HCT116 (cell line): ENCODE data around the gene SNRNP25. TPM values are rescaled to one million over a fixed set of nuclear protein-coding genes. Genes with fewer than 3 reads are reported as not detected.

Source experiments
- ATAC-seq: fragments of 200-7000 bp; cut with Tn5 transposase; 2 replicates; pipeline ENCODE4 v1.9.1; 2020; ENCODE audit warnings: mild to moderate bottlenecking, moderate library complexity
- BruUV-seq: library from RNA; stranded (reverse); fragments of 400-500 nt; replicated peaks from 2 replicates; lab custom pipeline; 2021; lab: Mats Ljungman, UMichigan
- CTCF ChIA-PET: fragments of 300-600 bp; sonication (Branson Sonifier 250); formaldehyde crosslinking; loops from one replicate; lab custom pipeline; 2021; ENCODE audit warnings: antibody characterized with exemption; lab: Charles Lee
- POLR2A ChIA-PET: fragments of 300-600, 350-600 bp; sonication (Branson Sonifier 250); formaldehyde crosslinking; loops from one replicate; lab custom pipeline; 2021; ENCODE audit warnings: antibody characterized with exemption; lab: Charles Lee
- RAD21 ChIA-PET, 2 experiments: fragments of 300-600 bp; sonication (Branson Sonifier 250); formaldehyde crosslinking; loops; one replicate each; lab custom pipeline; 2023; ENCODE audit warnings: low total read pairs in 2 of 2; ENCODE audit not compliant: uncharacterized antibody in 2 of 2, unreplicated experiment in 2 of 2, low non-redundant PET in 1 of 2; lab: Charles Lee
- DNase-seq: peaks from one replicate; pipeline ENCODE4 v3.0.0-alpha.2; 2010; ENCODE audit warnings: low read depth, low spot score
- H2AFZ ChIP-seq: fragments of 200-600 bp; shearing (Covaris generic), sonication (generic); 2 replicates; pipeline ENCODE4 v1.6.1; 2017; ENCODE audit warnings: low read depth, mixed run types, mixed read lengths, antibody characterized with exemption, low read length; ENCODE audit not compliant: poor library complexity, severe bottlenecking
- H3K27ac ChIP-seq: 2 replicates; pipeline ENCODE4 v1.5.1; 2012; ENCODE audit warnings: low read depth, low read length
- H3K27me3 ChIP-seq: fragments of 200-600 bp; sonication (generic); 2 replicates; pipeline ENCODE4 v1.6.1; 2016; ENCODE audit warnings: mixed run types, low read length, mixed read lengths; ENCODE audit not compliant: insufficient read depth
- H3K36me3 ChIP-seq, 2 experiments: fragments of 200-500 bp in 1 of 2; fragments of 200-600 bp in 1 of 2; sonication (Bioruptor generic) in 1 of 2; sonication (generic) in 1 of 2; 2 replicates each; pipeline versions ENCODE4 v1.5.1 to v1.6.1; 2014 to 2016; ENCODE audit warnings: low read length in 2 of 2, inconsistent platforms in 1 of 2, mixed read lengths in 1 of 2, mixed run types in 1 of 2; ENCODE audit not compliant: insufficient read depth in 2 of 2, control insufficient read depth in 1 of 2
- H3K4me1 ChIP-seq, 2 experiments: fragments of 200-600 bp in 1 of 2; sonication (generic) in 1 of 2; 2 replicates each; pipeline versions ENCODE4 v1.5.1 to v1.6.1; 2012 to 2017; ENCODE audit warnings: low read length in 2 of 2, inconsistent platforms in 1 of 2, mild to moderate bottlenecking in 1 of 2, mixed read lengths in 1 of 2, mixed run types in 1 of 2, moderate library complexity in 1 of 2; ENCODE audit not compliant: insufficient read depth in 2 of 2, control insufficient read depth in 1 of 2
- H3K4me2 ChIP-seq: fragments of 200-600 bp; sonication (generic); 2 replicates; pipeline ENCODE4 v1.6.1; 2017; ENCODE audit warnings: mixed run types, low read length, mixed read lengths
- H3K4me3 ChIP-seq, 2 experiments: fragments of 200-600 bp in 1 of 2; sonication (generic) in 1 of 2; replicated peaks in 1 of 2; 2 replicates each; pipeline ENCODE4 v1.5.1; 2011 to 2016; ENCODE audit warnings: low read length in 2 of 2, control low read depth in 1 of 2, low read depth in 1 of 2, mild to moderate bottlenecking in 1 of 2, mixed read lengths in 1 of 2, mixed run types in 1 of 2
- H3K79me2 ChIP-seq: fragments of 200-600 bp; sonication (generic); 2 replicates; pipeline ENCODE4 v1.6.1; 2017; ENCODE audit warnings: mild to moderate bottlenecking, mixed run types, low read length, moderate library complexity, mixed read lengths; ENCODE audit not compliant: insufficient read depth
- H3K9ac ChIP-seq: fragments of 200-600 bp; sonication (generic); 2 replicates; pipeline ENCODE4 v1.6.1; 2016; ENCODE audit warnings: low read length, mixed read lengths
- H3K9me2 ChIP-seq: fragments of 200-600 bp; sonication (generic), shearing (Covaris generic); 2 replicates; pipeline ENCODE4 v1.6.1; 2017; ENCODE audit warnings: mixed run types, mild to moderate bottlenecking, moderate library complexity; ENCODE audit not compliant: insufficient read depth
- H3K9me3 ChIP-seq, 2 experiments: fragments of 200-500 bp in 1 of 2; fragments of 200-600 bp in 1 of 2; sonication (Bioruptor generic) in 1 of 2; sonication (generic) in 1 of 2; 2 replicates each; pipeline ENCODE4 v1.6.1; 2014 to 2017; ENCODE audit warnings: low read length in 2 of 2, mixed read lengths in 2 of 2, inconsistent platforms in 1 of 2, low read depth in 1 of 2, mild to moderate bottlenecking in 1 of 2, mixed run types in 1 of 2, moderate library complexity in 1 of 2; ENCODE audit not compliant: control insufficient read depth in 1 of 2, insufficient read depth in 1 of 2
- H4K20me1 ChIP-seq: fragments of 200-600 bp; sonication (generic), shearing (Covaris generic); 2 replicates; pipeline ENCODE4 v1.6.1; 2017; ENCODE audit warnings: mixed run types, mild to moderate bottlenecking, moderate library complexity; ENCODE audit not compliant: insufficient read depth
- CBX3 ChIP-seq: IDR thresholded peaks from 2 replicates; pipeline ENCODE4 v1.6.1; 2012; ENCODE audit warnings: low read depth
- CEBPB ChIP-seq: IDR thresholded peaks from 2 replicates; pipeline ENCODE4 v1.6.1; 2012; ENCODE audit warnings: low read depth
- CTCF ChIP-seq, 3 experiments: fragments of 200-600 bp in 1 of 3; sonication (generic) in 1 of 3; IDR thresholded peaks in 2 of 3; conservative IDR thresholded peaks in 1 of 3; 2 replicates each; pipeline ENCODE4 v1.5.1; 2012 to 2017; ENCODE audit warnings: low read depth in 2 of 3, low read length in 2 of 3, antibody characterized with exemption in 1 of 3, borderline replicate concordance in 1 of 3, control low read depth in 1 of 3, mild to moderate bottlenecking in 1 of 3, mixed read lengths in 1 of 3, mixed run types in 1 of 3, moderate library complexity in 1 of 3; ENCODE audit not compliant: insufficient read depth in 1 of 3
- EZH2phosphoT487 ChIP-seq: fragments of 200-600 bp; IDR thresholded peaks from 2 replicates; pipeline ENCODE4 v1.6.1; 2018; ENCODE audit warnings: antibody characterized with exemption, borderline replicate concordance
- FOSL1 ChIP-seq: IDR thresholded peaks from 2 replicates; pipeline ENCODE4 v1.6.1; 2012; ENCODE audit warnings: low read depth
- JUND ChIP-seq: IDR thresholded peaks from 2 replicates; pipeline ENCODE4 v1.6.1; 2012
- POLR2A ChIP-seq: IDR thresholded peaks from 2 replicates; pipeline ENCODE4 v1.7.0; 2011; ENCODE audit warnings: borderline replicate concordance; ENCODE audit not compliant: insufficient read depth, insufficient read length; ENCODE audit errors: extremely low read depth
- RAD21 ChIP-seq: IDR thresholded peaks from 2 replicates; pipeline ENCODE4 v1.6.1; 2012; ENCODE audit warnings: low read depth, mild to moderate bottlenecking
- REST ChIP-seq: IDR thresholded peaks from 2 replicates; pipeline ENCODE4 v1.6.1; 2012; ENCODE audit warnings: low read depth
- SP1 ChIP-seq: IDR thresholded peaks from 2 replicates; pipeline ENCODE4 v1.6.1; 2012; ENCODE audit warnings: low read depth
- intact Hi-C: fragments of 100-400 bp; cut with micrococcal nuclease; formaldehyde crosslinking; loops from 2 replicates; pipeline ENCODE4 v1.10.0; 2022
- total RNA-seq: library from RNA; stranded (reverse); gene quantifications from one replicate; pipeline ENCODE4 v1.2.1, GENCODE V29; 2021; ENCODE audit not compliant: unreplicated experiment
- TF ChIP-seq, protein P1 (sequence below): IDR thresholded peaks from 2 replicates; pipeline ENCODE4 v1.6.1; 2012

SNRNP25 gene
- total RNA-seq, 1 experiment from 2014 or later: 24.5 TPM

GRCh38 chr16:63998-64913, 10.6 kb downstream of the SNRNP25 start:
- no peaks in the 10 kb centered on the region for H3K9me2 ChIP-seq
- no peak overlapping the region for H3K4me3 ChIP-seq
- H3K4me2 ChIP-seq: no peak overlapping the region
- H2AFZ ChIP-seq: no peak overlapping the region
- no peaks in the 10 kb centered on the region for H3K27me3 ChIP-seq
- ChIA-PET POLR2A (interaction anchor here (1.3 kb wide), 1 partner anchor 11 kb away, joined by 3 read pairs; the partner anchor contains the start of genes POLR3K and SNRNP25), CTCF (no interaction called here), RAD21 (no interaction called here)
- ATAC-seq: no peak
- DNase-seq: no peak
- H3K79me2 ChIP-seq: no peaks in the 10 kb centered on the region
- no peak overlapping the region for H3K9ac ChIP-seq
- H3K9me3 ChIP-seq: no peaks in the 10 kb centered on the region
- no peaks in the 10 kb centered on the region for H4K20me1 ChIP-seq
- no peaks in the 10 kb centered on the region for H3K36me3 ChIP-seq
- TF ChIP-seq CBX3 (no peak), CTCF (IDR thresholded peaks at IDR 0.05 in 2 of 3, conservative IDR thresholded peaks at IDR 0.05 in 1 of 3; ENCODE audit: borderline replicate concordance in 1 of 3, insufficient read depth in 1 of 3, low read depth in 2 of 3, low read length in 2 of 3) (no peak), JUND (no peak), SP1 (no peak), POLR2A (no peak), REST (no peak), EZH2phosphoT487 (no peak), CEBPB (no peak), RAD21 (no peak), FOSL1 (no peak)
- TF ChIP-seq, protein P1, sequence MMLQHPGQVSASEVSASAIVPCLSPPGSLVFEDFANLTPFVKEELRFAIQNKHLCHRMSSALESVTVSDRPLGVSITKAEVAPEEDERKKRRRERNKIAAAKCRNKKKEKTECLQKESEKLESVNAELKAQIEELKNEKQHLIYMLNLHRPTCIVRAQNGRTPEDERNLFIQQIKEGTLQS: no peak
- BruUV-seq: no TSS peak
- intact Hi-C loops: no loop called here
- peaks cover 0 to 3% of the 10 kb centered on the region in 2 experiments; a peak in 1 of 4 replicates for H3K4me1 ChIP-seq
- no peak overlapping the region for H3K27ac ChIP-seq
